Measurements from ENCODE around the gene MROH2A.

DNA sequence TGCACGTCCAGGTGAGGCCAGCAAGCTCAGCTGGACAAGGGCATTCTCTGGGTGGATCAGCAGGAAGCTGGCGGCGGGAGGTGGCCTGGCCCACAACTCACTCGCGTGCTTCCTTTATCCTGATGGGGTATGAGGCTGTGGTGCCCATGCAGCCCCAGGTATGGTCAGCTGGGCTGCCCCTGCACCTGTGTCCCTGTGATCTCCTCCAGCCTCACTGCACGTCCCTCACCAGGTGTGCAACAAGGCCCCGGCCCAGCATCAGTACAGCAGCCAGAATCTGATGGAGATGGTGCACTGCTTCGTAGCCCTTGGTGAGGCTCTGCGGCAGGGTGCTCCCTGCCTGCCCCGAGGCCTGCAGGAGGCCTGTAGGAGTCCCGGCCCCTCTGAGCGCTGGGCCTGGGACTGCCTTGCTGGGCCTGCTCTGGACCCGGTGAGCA lies 17.6 kb downstream of the MROH2A start:
- TF ChIP-seq YY1 (IDR thresholded peaks at IDR 0.05; ENCODE audit: low read depth) (no peak), NFIC (IDR thresholded peaks at IDR 0.05) (no peak), TAF1 (IDR thresholded peaks at IDR 0.05; ENCODE audit: low read depth) (no peak), REST (IDR thresholded peaks at IDR 0.05; ENCODE audit: low read depth) (no peak), TCF12 (IDR thresholded peaks at IDR 0.05; ENCODE audit: low read depth) (no peak), MAX (IDR thresholded peaks at IDR 0.05) (no peak), EP300 (IDR thresholded peaks at IDR 0.05; ENCODE audit: borderline replicate concordance) (no peak), RAD21 (IDR thresholded peaks at IDR 0.05; ENCODE audit: low read depth) (no peak), ZBTB7A (IDR thresholded peaks at IDR 0.05; ENCODE audit: low read depth) (no peak), USF1 (IDR thresholded peaks at IDR 0.05) (no peak)

Measured in Ishikawa (cell line).